Cardiac muscle cell (in vitro differentiated cells and primary cell): ENCODE measurements around the gene POP7. TPM values are rescaled to one million over a fixed set of nuclear protein-coding genes. Genes with fewer than 3 reads are reported as not detected.
A peak's percentile ranks its signal among the peaks of the same experiment; 100 is the strongest.
"Not testable (repeated sequence)": the region's sequence is repeated elsewhere in the genome, so short reads cannot be mapped to it uniquely, and the experiment has no call there.

Experiments used
- DNase-seq, 2 donors: peaks; one replicate each; pipeline versions ENCODE4 v3.0.0 to v3.0.0-alpha.2; 2010 to 2017; ENCODE audit warnings: low read depth in 1 of 2, low spot score in 1 of 2
- H3K27ac ChIP-seq: fragments of 200-600 bp; sonication (generic); 2 replicates; pipeline ENCODE4 v1.5.1; 2016
- H3K27me3 ChIP-seq: fragments of 200-600 bp; sonication (generic); 2 replicates; pipeline ENCODE4 v1.6.0; 2016; ENCODE audit warnings: control low read depth
- H3K36me3 ChIP-seq: fragments of 200-600 bp; sonication (generic); 2 replicates; pipeline ENCODE4 v1.5.1; 2016; ENCODE audit warnings: control low read depth
- H3K4me1 ChIP-seq: fragments of 200-600 bp; sonication (generic); 2 replicates; pipeline ENCODE4 v1.8.1; 2017; ENCODE audit warnings: low read depth, mild to moderate bottlenecking, mixed run types
- H3K4me3 ChIP-seq: fragments of 200-600 bp; sonication (generic); 2 replicates; pipeline ENCODE4 v1.5.1; 2016; ENCODE audit warnings: mild to moderate bottlenecking
- H3K9me3 ChIP-seq: fragments of 200-600 bp; sonication (generic); 2 replicates; pipeline ENCODE4 v1.5.1; 2017; ENCODE audit warnings: low read depth, mild to moderate bottlenecking, control low read depth
- polyA plus RNA-seq: library from polyadenylated mRNA; unstranded; fragments of >200 nt; fragmentation: Nextera tagmentation; extraction: Ambion mirVana; gene quantifications from 2 replicates; pipeline ENCODE4 v1.2.1, GENCODE V29; 2016
- total RNA-seq: library from RNA; depleted of rRNA; stranded (reverse); fragments of >200 nt; gene quantifications from 2 replicates; pipeline ENCODE4 v1.2.3, GENCODE V29; 2016
- TF ChIP-seq, protein P1 (sequence below): IDR thresholded peaks from 2 replicates; pipeline ENCODE4 v1.5.1; 2012; ENCODE audit warnings: low read depth, mild to moderate bottlenecking, low read length

The POP7 gene
- total and polyA plus RNA-seq, 2 experiments from 2014 or later, result 30.6 to 68.3 TPM

DNA sequence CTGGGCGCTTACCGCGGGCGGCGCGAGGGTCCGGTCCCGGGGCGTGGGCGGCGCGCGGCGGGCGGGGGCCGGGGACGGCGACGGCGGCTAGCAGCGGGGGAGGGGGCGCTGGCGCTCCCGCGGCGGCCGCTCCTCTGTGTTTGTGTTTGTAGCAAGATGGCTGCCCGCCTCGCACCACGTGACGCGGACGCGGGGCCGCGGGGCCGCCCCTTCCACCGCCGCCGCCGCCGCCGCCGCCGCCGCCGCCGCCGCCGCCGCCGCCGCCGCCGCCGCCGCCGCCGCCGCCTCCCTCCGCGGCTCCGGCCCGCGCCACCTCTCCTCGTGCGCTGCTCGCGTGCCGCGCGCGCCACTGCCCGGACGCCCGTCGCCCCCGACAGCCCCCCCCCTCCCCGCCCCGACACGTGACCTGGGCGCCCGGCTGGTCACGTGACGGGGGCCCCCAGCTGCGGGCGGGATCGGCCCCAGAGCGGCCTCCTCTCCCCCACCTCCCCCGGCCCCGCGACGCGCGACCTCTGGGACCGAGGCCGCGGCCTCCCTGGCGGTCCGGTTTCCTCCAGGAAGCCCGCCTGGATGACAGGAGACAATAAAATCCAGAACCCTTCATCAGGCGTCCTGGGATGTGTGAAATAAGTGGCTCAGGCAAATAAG is 11.7 kb upstream of the POP7 start, which contains the start of gene GIGYF1:
TSS of gene GIGYF1 (minus strand) at position 153 of the 648 bp plus-strand sequence. CDS start 6,012 bp downstream, outside the sequence.
- Histone ChIP-seq H3K4me1 (peaks cover 16% of the 10 kb centered on the region), H3K9me3 (no peaks in the 10 kb centered on the region), H3K36me3 (no peaks in the 10 kb centered on the region), H3K27ac (peak within 1 kb of the TSS; percentile 93), H3K4me3 (peak within 1 kb of the TSS; percentile 95), H3K27me3 (no peaks in the 10 kb centered on the region)
- TF ChIP-seq, protein P1, sequence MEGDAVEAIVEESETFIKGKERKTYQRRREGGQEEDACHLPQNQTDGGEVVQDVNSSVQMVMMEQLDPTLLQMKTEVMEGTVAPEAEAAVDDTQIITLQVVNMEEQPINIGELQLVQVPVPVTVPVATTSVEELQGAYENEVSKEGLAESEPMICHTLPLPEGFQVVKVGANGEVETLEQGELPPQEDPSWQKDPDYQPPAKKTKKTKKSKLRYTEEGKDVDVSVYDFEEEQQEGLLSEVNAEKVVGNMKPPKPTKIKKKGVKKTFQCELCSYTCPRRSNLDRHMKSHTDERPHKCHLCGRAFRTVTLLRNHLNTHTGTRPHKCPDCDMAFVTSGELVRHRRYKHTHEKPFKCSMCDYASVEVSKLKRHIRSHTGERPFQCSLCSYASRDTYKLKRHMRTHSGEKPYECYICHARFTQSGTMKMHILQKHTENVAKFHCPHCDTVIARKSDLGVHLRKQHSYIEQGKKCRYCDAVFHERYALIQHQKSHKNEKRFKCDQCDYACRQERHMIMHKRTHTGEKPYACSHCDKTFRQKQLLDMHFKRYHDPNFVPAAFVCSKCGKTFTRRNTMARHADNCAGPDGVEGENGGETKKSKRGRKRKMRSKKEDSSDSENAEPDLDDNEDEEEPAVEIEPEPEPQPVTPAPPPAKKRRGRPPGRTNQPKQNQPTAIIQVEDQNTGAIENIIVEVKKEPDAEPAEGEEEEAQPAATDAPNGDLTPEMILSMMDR, result no peak
- DNase-seq, result peak; percentile 72 to 86

DNA sequence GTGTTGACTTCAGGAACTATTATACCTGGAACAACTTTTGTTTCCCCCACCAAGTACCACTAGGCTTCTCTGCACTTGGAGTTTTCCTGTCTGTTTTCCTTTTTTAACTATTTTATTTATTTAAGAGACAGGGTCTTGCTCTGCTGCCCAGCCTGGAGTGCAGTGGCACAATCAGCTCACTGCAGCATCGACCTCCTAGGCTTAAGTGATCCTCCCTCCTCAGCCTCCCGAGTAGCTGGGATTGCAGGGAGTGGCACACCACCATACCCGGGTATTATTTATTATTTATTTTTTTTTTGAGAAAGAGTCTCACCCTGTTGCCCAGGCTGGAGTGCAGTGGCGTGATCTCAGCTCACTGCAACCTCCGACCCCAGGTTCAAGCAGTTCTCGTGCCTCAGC is 9.8 kb upstream of the POP7 start:
- no peaks in the 10 kb centered on the region for H3K36me3 ChIP-seq
- peaks cover 16% of the 10 kb centered on the region for H3K4me1 ChIP-seq
- no peak overlapping the region for H3K4me3 ChIP-seq
- H3K27me3 ChIP-seq, result no peaks in the 10 kb centered on the region
- TF ChIP-seq, protein P1, result no peak
- no peak for DNase-seq
- H3K9me3 ChIP-seq, result no peaks in the 10 kb centered on the region
- H3K27ac ChIP-seq, result no peak overlapping the region

DNA sequence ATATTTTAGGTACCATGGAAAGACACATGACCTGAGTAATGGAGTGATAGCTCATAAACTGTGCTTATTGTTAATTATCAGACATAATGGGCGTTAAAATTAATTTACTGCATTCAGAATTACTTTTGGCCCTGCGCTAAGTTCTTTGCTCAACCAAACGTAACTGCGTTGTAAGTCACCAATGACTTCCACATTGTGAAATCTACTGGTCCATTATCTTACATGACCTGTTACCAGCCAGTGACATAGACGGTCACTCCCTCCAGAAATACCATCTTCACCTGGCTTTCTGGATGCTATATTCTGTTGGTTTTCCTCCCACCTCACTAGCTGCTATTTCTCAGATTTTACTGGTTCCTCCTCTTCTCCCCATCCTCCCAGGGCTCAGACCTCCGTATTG is 6.9 kb upstream of the POP7 start:
- H3K27ac ChIP-seq, result no peak overlapping the region
- H3K4me1 ChIP-seq, result no peaks in the 10 kb centered on the region
- no peaks in the 10 kb centered on the region for H3K27me3 ChIP-seq
- no peak overlapping the region for H3K4me3 ChIP-seq
- TF ChIP-seq, protein P1, result no peak
- no peaks in the 10 kb centered on the region for H3K36me3 ChIP-seq
- H3K9me3 ChIP-seq, result no peaks in the 10 kb centered on the region
- DNase-seq, result no peak

DNA sequence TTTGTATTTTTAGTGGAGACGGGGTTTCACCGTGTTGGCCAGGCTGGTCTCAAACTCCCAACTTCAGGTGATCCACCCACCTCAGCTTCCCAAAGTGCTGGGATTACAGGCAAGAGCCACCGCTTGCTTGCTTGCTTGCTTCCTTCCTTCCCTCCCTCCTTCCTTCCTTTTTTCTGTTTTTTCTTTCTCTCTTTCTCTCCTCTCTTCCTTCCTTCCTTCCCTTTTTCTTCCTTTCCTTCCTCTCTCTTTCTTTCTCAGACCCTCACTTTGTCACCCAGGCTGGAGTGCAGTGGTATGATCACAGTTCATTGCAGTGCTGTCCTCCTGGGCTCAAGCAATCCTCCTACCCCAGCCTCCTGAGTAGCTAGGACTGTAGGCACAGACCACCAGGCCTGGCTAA is 4.8 kb upstream of the POP7 start:
- not testable (repeated sequence) for H3K4me3 ChIP-seq, H3K27ac ChIP-seq, H3K9me3 ChIP-seq, H3K36me3 ChIP-seq, H3K4me1 ChIP-seq, H3K27me3 ChIP-seq, DNase-seq

DNA sequence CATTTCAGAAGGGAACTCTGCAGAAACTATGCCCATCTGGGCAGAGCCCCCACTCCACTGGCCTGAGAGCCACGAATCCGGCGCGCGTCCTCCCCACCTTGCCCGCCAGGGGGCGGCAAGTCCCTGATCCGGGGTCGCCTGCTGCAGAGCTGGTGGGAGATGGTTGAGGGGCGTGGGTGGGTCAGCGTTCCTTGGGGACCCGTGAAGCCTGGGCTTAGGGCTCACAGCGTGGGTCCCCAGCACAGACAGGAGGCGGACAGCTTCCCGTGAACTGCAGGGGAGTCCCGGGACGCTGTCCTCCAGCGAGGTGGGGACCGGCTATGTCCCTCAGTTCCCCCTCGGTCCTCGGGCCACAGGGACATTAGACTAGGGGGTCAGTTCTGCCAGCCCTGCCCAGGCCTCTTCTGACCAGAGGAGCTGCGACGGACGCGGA is 585 bp upstream of the POP7 start:
- peaks cover 10% of the 10 kb centered on the region for H3K4me1 ChIP-seq
- no peaks in the 10 kb centered on the region for H3K27me3 ChIP-seq
- H3K36me3 ChIP-seq, result no peaks in the 10 kb centered on the region
- H3K4me3 ChIP-seq, result peak overlapping the region; percentile 79
- TF ChIP-seq, protein P1, result peak; percentile 88
- peak; percentile 76 to 87 for DNase-seq
- peak overlapping the region; percentile 75 for H3K27ac ChIP-seq
- no peaks in the 10 kb centered on the region for H3K9me3 ChIP-seq

DNA sequence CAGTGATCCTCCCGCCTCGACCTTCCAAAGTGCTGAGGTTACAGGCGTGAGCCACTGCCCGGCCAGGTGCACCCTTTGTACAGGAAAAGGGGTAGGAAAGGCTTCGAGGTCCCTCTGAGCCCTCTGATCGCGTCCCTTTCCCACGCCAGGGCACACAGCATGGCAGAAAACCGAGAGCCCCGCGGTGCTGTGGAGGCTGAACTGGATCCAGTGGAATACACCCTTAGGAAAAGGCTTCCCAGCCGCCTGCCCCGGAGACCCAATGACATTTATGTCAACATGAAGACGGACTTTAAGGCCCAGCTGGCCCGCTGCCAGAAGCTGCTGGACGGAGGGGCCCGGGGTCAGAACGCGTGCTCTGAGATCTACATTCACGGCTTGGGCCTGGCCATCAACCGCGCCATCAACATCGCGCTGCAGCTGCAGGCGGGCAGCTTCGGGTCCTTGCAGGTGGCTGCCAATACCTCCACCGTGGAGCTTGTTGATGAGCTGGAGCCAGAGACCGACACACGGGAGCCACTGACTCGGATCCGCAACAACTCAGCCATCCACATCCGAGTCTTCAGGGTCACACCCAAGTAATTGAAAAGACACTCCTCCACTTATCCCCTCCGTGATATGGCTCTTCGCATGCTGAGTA is 871 bp downstream of the POP7 start:
- Histone ChIP-seq H3K9me3 (no peaks in the 10 kb centered on the region), H3K36me3 (no peaks in the 10 kb centered on the region), H3K4me1 (peaks cover 10% of the 10 kb centered on the region), H3K27me3 (no peaks in the 10 kb centered on the region), H3K27ac (no peak overlapping the region), H3K4me3 (peak overlapping the region; percentile 79)
- TF ChIP-seq, protein P1, result no peak
- DNase-seq, result no peak
